Activated CD4-positive, CD25-positive, alpha-beta regulatory T cell treated with anti-CD3 and anti-CD28 coated beads, Interleukin-2, amount 50 U/mL, for 16 hours (primary cell): ENCODE results near the gene CARD9.
A peak's percentile ranks its signal among the peaks of the same experiment; 100 is the strongest.
"Not testable (repeated sequence)": the region's sequence is repeated elsewhere in the genome, so short reads cannot be mapped to it uniquely, and the experiment has no call there.

Experiments
- DNase-seq: peaks from one replicate; pipeline ENCODE4 v3.0.0-alpha.2; 2020; ENCODE audit warnings: low read depth, low spot score

The CARD9 gene, protein sequence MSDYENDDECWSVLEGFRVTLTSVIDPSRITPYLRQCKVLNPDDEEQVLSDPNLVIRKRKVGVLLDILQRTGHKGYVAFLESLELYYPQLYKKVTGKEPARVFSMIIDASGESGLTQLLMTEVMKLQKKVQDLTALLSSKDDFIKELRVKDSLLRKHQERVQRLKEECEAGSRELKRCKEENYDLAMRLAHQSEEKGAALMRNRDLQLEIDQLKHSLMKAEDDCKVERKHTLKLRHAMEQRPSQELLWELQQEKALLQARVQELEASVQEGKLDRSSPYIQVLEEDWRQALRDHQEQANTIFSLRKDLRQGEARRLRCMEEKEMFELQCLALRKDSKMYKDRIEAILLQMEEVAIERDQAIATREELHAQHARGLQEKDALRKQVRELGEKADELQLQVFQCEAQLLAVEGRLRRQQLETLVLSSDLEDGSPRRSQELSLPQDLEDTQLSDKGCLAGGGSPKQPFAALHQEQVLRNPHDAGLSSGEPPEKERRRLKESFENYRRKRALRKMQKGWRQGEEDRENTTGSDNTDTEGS

GRCh38 chr9:136373300-136374182, at the start of gene CARD9:
CARD9 (minus strand) TSS chr9:136373669; CDS start chr9:136372078, 1,591 bp downstream.
- no peak for DNase-seq

DNA sequence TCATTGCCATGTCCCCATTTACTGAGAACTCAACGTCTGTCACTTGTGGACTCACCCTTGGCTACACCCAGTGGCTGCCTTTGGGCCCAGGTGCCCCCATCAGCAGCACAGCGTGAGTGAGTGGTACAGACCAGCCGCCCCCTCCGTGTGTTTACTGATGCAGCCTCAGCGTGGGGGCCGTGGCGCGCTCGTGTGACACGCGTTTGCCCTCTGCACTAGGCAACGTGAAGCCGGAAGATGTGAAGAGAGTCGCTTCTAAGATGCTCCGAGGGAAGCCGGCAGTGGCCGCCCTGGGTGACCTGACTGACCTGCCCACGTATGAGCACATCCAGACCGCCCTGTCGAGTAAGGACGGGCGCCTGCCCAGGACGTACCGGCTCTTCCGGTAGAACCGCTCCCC, 49.4 kb upstream of the CARD9 start:
- no peak for DNase-seq

GRCh38 chr9:136421791-136422190, 48.3 kb upstream of the CARD9 start:
- no peak for DNase-seq

GRCh38 chr9:136419092-136419420, 45.6 kb upstream of the CARD9 start:
- no peak for DNase-seq

DNA sequence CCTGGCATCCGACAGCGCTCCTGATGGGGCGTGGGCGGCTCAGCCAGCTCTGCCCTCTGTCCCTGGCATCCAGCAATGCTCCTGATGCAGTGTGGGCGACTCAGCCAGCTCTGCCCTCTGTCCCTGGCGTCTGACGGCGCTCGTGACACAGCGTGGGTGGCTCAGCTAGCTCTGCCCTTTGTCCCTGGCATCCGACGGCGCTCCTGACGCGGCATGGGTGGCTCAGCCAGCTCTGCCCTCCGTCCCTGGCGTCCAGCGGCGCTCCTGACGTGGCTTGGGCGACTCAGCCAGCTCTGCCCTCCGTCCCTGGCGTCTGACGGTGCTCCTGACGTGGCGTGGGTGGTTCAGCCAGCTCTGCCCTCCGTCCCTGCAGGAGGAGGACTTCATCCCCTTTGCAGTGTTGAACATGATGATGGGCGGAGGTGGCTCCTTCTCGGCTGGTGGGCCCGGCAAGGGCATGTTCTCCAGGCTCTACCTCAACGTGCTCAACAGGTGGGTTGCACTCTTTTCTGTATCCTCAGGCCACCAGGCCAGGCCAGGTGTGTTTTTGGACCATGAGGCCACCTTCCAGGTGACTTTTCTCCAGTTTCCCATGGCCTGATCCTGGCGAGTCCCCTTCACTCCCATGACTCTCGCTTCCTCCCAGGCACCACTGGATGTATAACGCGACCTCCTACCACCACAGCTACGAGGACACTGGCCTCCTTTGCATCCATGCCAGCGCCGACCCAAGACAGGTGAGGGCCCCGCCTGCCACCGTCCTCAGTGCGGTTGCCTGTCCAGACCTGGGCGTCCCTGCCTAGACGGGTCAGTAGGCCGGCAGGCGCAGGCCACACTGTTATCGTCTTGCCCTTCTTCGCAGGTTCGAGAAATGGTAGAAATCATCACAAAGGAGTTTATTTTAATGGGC, 45.0 kb upstream of the CARD9 start:
- no peak for DNase-seq

DNA sequence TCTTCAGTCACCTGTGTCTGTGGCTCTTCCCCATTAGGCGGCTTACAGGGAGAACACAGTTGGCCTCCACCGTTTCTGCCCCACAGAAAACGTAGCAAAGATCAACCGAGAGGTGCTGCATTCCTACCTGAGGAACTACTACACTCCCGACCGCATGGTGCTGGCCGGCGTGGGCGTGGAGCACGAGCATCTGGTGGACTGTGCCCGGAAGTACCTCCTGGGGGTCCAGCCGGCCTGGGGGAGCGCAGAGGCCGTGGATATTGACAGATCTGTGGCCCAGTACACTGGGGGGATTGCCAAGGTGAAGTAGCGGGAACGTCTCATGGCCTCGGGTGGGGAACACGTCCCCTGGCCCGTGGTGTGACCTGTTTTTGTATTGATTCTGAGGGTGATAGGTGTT, 43.4 kb upstream of the CARD9 start:
- no peak for DNase-seq

GRCh38 chr9:136416427-136416826, 43.0 kb upstream of the CARD9 start:
- no peak for DNase-seq

DNA sequence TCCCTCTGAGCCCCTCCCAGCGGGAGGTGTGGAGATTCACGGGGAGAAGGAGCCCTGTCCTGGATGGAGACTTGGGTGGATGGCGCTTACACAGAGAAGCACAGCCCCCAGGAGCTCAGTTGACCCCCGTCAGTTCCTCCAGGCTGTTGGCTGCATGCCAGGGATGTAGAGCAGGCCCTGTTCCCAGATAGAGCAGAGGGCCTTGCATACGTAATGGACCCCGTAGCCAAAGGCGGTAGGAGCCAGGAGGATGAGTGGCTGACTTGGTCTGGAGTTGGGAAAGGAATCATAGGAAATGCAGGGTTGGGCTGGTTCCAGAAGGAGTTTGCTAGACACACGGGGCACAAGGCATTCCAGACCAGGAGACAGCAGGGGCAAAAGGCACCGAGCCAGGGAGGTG, 39.5 kb upstream of the CARD9 start:
- no peak for DNase-seq

DNA sequence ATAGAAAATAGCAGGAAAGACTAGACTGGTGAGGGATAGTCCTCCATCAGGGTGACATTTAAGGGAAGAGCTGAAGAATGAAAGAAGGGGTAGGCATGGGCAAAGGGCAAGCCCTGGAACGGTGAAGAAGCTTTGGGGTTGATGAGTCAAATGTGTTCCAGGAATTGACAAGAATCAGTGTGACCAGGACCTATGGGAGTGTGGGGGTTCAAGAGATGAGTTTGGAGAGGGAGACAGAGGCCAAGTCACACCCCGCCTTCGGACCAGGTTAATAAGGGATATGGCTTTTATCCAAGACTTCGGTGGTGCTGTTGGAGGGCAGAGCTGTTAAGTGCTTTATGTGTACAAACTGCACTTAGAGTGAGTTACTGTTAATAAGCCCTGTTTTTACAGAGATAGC, 37.9 kb upstream of the CARD9 start:
- DNase-seq = no peak

- peak; percentile 91 for DNase-seq
These were observed 37.2 kb upstream of the CARD9 start, which contains the start of the genes ENTR1 and PMPCA for GRCh38 chr9:136410500-136411287. ENTR1 (minus strand) TSS chr9:136410614; CDS start chr9:136410397, 217 bp downstream. PMPCA (plus strand) TSS chr9:136410658; CDS start chr9:136410669, 11 bp downstream.

- DNase-seq = no peak
These were observed 36.3 kb upstream of the CARD9 start for GRCh38 chr9:136409557-136410455.

DNA sequence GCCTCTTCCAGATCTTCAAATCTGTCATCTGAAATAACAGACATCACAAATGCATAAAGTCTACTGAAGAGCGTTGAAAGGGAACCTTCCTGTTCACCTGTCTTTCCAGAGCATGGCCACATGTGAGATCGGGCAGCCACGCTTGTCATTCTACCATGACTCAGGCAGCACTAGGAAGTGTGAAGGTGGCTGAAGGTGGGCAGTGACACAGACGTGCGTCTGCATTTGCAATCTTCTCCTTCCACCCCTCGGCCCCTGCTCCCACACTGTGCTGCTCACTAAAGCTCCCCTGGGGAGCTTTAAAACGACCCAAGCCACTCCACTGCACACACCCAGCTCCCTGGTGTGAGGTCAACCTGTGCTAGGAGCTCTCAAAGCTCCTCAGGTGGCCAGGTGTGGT, 34.4 kb upstream of the CARD9 start:
- DNase-seq = no peak

- DNase-seq = not testable (repeated sequence)
These were observed 33.6 kb upstream of the CARD9 start for GRCh38 chr9:136407061-136407460.

DNA sequence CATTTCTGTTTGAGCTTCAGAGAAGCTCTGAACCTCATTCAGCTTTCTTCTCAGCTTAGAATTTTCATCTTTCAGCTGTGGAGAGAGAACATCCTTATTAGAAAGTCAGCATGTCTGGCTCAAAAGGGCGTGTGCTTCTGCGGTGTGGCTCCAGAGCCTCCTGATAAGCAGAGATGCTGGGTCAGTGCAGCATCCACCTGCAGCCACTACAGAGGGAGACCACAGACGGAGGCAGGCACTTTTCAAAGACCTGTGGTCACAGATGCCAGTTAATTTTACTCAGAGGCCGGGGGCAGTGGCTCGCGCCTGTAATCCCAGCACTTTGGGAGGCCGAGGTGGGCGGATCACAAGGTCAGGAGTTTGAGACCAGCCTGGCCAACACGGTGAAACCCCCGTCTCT, 32.4 kb upstream of the CARD9 start:
- not testable (repeated sequence) for DNase-seq

- DNase-seq = no peak
These were observed 32.0 kb upstream of the CARD9 start for GRCh38 chr9:136405481-136405880.

- DNase-seq = no peak
These were observed 31.3 kb upstream of the CARD9 start for GRCh38 chr9:136404801-136405136.

- DNase-seq = no peak
These were observed 30.7 kb upstream of the CARD9 start for GRCh38 chr9:136403915-136404800.

GRCh38 chr9:136403538-136403914, 30.1 kb upstream of the CARD9 start:
- DNase-seq = peak; percentile 62

DNA sequence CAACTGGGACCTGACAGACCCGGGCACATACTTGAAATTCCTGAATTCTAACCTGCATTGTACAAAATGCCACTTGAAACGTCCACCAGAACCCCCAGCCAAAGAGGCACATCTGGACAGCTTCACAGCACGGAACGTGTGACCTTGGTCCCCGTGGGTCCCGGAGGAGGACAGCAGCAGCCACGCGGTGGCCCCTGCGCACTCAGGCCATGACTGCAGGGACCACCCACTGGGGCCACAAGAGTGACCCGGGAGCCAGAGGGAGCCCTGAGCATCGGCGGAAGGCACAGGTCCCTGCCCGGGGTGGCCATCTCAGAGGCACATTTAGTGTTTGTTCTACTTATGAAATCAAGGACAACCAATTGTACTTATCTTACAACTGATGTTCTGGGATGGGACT, 28.6 kb upstream of the CARD9 start:
- DNase-seq = no peak
